Esophagus (tissue), 2 donors: ENCODE measurements around the gene STARD13. TPM values are rescaled to one million over a fixed set of nuclear protein-coding genes. Genes with fewer than 3 reads are reported as not detected.
A peak's percentile ranks its signal among the peaks of the same experiment; 100 is the strongest.

Source experiments
- H3K27ac ChIP-seq, 2 donors: one replicate each; pipeline ENCODE4 v1.5.1; 2013; ENCODE audit warnings: low read depth in 2 of 2, mild to moderate bottlenecking in 2 of 2, inconsistent platforms in 1 of 2, low read length in 1 of 2, moderate library complexity in 1 of 2
- H3K27me3 ChIP-seq, 2 donors: one replicate each; pipeline ENCODE4 v1.6.1; 2013; ENCODE audit warnings: low read length in 2 of 2, control low read depth in 1 of 2, mild to moderate bottlenecking in 1 of 2; ENCODE audit not compliant: insufficient read depth in 2 of 2, control insufficient read depth in 1 of 2
- H3K36me3 ChIP-seq, 2 donors: one replicate each; pipeline ENCODE4 v1.6.1; 2013; ENCODE audit warnings: low read length in 1 of 2; ENCODE audit not compliant: control insufficient read depth in 2 of 2, insufficient read depth in 2 of 2
- H3K4me1 ChIP-seq, 2 donors: one replicate each; pipeline ENCODE4 v1.6.1; 2013; ENCODE audit warnings: low read length in 1 of 2; ENCODE audit not compliant: control insufficient read depth in 2 of 2, insufficient read depth in 2 of 2
- H3K4me3 ChIP-seq, 2 donors: one replicate each; pipeline ENCODE4 v1.5.1; 2013; ENCODE audit warnings: low read length in 2 of 2, mild to moderate bottlenecking in 2 of 2, low read depth in 1 of 2, moderate library complexity in 1 of 2
- H3K9me3 ChIP-seq, 2 donors: one replicate each; pipeline ENCODE4 v1.6.1; 2013; ENCODE audit warnings: mild to moderate bottlenecking in 2 of 2, low read depth in 1 of 2, low read length in 1 of 2, moderate library complexity in 1 of 2; ENCODE audit not compliant: control insufficient read depth in 2 of 2, insufficient read depth in 1 of 2
- WGBS, 2 donors: extraction: QIAGEN DNeasy Blood & Tissue Kit; methylation state at CpG; one replicate each; pipeline ENCODE4 v1.1.7; 2013; 5-methylcytosine and 5-hydroxymethylcytosine counted together
- polyA plus RNA-seq, 2 donors: library from polyadenylated mRNA; stranded (reverse); fragments of 200-250 nt; gene quantifications; one replicate each; pipeline ENCODE4 v1.2.3, GENCODE V29; 2013
- donor health status: healthy with polysubstance abuse.
- donor health status: Bipolar disorder and iron deficiency.

The STARD13 gene, protein sequence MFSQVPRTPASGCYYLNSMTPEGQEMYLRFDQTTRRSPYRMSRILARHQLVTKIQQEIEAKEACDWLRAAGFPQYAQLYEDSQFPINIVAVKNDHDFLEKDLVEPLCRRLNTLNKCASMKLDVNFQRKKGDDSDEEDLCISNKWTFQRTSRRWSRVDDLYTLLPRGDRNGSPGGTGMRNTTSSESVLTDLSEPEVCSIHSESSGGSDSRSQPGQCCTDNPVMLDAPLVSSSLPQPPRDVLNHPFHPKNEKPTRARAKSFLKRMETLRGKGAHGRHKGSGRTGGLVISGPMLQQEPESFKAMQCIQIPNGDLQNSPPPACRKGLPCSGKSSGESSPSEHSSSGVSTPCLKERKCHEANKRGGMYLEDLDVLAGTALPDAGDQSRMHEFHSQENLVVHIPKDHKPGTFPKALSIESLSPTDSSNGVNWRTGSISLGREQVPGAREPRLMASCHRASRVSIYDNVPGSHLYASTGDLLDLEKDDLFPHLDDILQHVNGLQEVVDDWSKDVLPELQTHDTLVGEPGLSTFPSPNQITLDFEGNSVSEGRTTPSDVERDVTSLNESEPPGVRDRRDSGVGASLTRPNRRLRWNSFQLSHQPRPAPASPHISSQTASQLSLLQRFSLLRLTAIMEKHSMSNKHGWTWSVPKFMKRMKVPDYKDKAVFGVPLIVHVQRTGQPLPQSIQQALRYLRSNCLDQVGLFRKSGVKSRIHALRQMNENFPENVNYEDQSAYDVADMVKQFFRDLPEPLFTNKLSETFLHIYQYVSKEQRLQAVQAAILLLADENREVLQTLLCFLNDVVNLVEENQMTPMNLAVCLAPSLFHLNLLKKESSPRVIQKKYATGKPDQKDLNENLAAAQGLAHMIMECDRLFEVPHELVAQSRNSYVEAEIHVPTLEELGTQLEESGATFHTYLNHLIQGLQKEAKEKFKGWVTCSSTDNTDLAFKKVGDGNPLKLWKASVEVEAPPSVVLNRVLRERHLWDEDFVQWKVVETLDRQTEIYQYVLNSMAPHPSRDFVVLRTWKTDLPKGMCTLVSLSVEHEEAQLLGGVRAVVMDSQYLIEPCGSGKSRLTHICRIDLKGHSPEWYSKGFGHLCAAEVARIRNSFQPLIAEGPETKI
- 1 to 10 TPM; 1.6 to 3.0 TPM for polyA plus RNA-seq

GRCh38 chr13:33285420-33286124, at the start of gene STARD13:
Gene STARD13, minus strand, starts transcription at chr13:33285755. Its CDS starts 117 bp downstream, at chr13:33285638.
- Histone ChIP-seq H3K4me3 (peak within 1 kb of the TSS; percentile 53 to 74), H3K9me3 (no peaks in the 10 kb centered on the region), H3K27me3 (no peaks in the 10 kb centered on the region), H3K27ac (peak within 1 kb of the TSS; percentile 86 to 93), H3K4me1 (no peaks in the 10 kb centered on the region), H3K36me3 (no peaks in the 10 kb centered on the region)
- 2% methylated on average over 20 of the region's 20 CpGs for WGBS, 2 donors

DNA sequence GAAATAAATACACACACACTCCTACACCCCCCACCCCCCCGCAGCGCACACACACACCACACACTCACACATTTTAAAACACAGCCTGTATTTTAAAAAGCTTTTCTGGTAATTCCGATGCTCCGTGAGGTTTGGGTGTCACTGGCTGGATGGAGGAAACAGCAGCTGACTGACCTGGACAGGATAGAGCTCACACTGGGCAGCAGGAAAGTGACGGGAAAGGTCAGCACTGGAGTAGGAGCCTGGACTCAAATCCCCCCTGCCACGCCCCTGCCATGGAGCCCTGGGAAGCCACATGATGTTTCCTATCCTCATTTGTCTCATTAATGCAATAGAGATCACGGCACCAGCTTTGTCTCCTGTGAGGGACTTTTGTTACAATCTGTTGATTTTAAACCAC, 49.3 kb upstream of the STARD13 start:
- H3K27ac ChIP-seq = no peak overlapping the region
- H3K27me3 ChIP-seq = no peaks in the 10 kb centered on the region
- no peak overlapping the region for H3K4me3 ChIP-seq
- no peaks in the 10 kb centered on the region for H3K4me1 ChIP-seq
- no peaks in the 10 kb centered on the region for H3K36me3 ChIP-seq
- WGBS, 2 donors = 81 to 95% methylated on average over 7 of the region's 7 CpGs
- H3K9me3 ChIP-seq = no peaks in the 10 kb centered on the region

DNA sequence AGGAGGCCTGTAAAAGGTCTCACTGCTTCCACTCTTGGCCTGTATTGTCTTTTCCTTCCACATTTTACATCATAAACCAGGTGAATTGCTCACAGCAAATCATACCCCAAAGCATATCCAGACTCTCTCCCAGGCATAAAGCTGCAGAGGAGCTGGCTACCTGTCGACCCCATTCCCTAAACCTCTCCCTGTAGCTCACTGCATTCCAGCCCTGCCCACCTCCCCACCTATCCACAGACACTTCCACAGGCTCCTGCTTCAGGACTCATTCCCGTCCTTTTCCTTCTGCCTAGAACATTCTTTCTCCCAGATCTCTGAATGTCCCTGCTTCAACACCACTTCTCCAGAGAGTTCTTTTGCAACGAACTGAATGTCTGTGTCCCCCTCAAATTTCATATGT, 46.4 kb upstream of the STARD13 start:
- WGBS, 2 donors = 78 to 82% methylated on average over 3 of the region's 3 CpGs
- Histone ChIP-seq H3K27me3 (no peaks in the 10 kb centered on the region), H3K4me3 (no peak overlapping the region), H3K36me3 (no peaks in the 10 kb centered on the region), H3K4me1 (no peaks in the 10 kb centered on the region), H3K9me3 (no peaks in the 10 kb centered on the region), H3K27ac (no peak overlapping the region)

GRCh38 chr13:33330483-33330882, 44.9 kb upstream of the STARD13 start:
- H3K9me3 ChIP-seq = no peaks in the 10 kb centered on the region
- no peaks in the 10 kb centered on the region for H3K36me3 ChIP-seq
- 91% methylated on average over 6 of the region's 6 CpGs for WGBS, 2 donors
- no peak overlapping the region for H3K4me3 ChIP-seq
- H3K27ac ChIP-seq = no peak overlapping the region
- no peaks in the 10 kb centered on the region for H3K4me1 ChIP-seq
- H3K27me3 ChIP-seq = no peaks in the 10 kb centered on the region

GRCh38 chr13:33328701-33329100, 43.1 kb upstream of the STARD13 start:
- no peaks in the 10 kb centered on the region for H3K4me1 ChIP-seq
- no peak overlapping the region for H3K27ac ChIP-seq
- H3K27me3 ChIP-seq = no peaks in the 10 kb centered on the region
- no peaks in the 10 kb centered on the region for H3K9me3 ChIP-seq
- no peak overlapping the region for H3K4me3 ChIP-seq
- no peaks in the 10 kb centered on the region for H3K36me3 ChIP-seq
- 57 to 73% methylated on average over 1 of the region's 1 CpG for WGBS, 2 donors

DNA sequence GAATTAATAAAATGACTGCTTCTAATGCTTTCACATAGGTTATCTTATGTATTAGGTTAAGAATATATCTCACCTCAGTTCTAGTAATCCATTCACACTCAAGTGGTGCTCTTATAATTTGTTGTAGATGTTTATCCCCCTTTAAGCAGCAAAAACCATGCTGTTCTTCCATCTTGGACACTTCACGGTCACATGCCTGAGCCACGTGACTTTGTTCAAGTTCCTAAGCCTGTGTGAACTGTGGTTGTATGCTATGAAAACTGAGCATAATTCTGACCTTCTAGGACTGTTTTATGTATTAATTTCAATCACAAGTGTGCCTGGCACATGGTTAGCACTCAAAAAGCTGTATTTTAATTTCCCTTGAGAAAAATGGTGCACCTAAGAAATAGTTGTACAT, 41.2 kb upstream of the STARD13 start:
- Histone ChIP-seq H3K4me1 (no peaks in the 10 kb centered on the region), H3K9me3 (no peaks in the 10 kb centered on the region), H3K36me3 (no peaks in the 10 kb centered on the region), H3K27me3 (no peaks in the 10 kb centered on the region), H3K4me3 (no peak overlapping the region), H3K27ac (no peak overlapping the region)
- 96% methylated on average over 2 of the region's 2 CpGs for WGBS, 2 donors

DNA sequence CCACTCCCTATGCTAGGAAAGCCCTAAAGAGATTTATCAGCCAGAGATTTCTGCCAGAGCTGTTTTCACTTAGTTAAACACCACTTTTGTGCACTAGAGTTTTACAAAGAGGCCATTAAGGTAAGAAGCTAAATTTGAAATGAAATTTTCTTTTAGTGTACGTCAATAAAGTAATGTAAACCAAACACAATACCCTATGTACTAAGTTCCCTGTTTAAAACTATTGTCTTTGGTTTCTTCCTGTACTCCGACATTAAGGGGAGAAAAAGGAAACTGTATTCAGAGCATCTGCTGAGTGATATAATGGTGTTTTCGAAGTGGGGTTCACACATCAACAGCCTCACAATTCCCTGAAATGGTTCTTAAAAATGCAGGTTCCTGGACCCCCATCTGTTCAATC, 40.7 kb upstream of the STARD13 start:
- no peak overlapping the region for H3K27ac ChIP-seq
- H3K9me3 ChIP-seq = no peaks in the 10 kb centered on the region
- 66 to 80% methylated on average over 3 of the region's 3 CpGs for whole genome bisulfite sequencing, 2 donors
- H3K27me3 ChIP-seq = no peaks in the 10 kb centered on the region
- no peaks in the 10 kb centered on the region for H3K4me1 ChIP-seq
- H3K36me3 ChIP-seq = no peaks in the 10 kb centered on the region
- no peak overlapping the region for H3K4me3 ChIP-seq

- Histone ChIP-seq H3K4me3 (no peak overlapping the region), H3K4me1 (no peaks in the 10 kb centered on the region), H3K36me3 (no peaks in the 10 kb centered on the region), H3K27ac (no peak overlapping the region), H3K27me3 (no peaks in the 10 kb centered on the region), H3K9me3 (no peaks in the 10 kb centered on the region)
- WGBS, 2 donors = 71 to 76% methylated on average over 7 of the region's 7 CpGs
Measured at GRCh38 chr13:33323801-33324510, 38.4 kb upstream of the STARD13 start.
